ENCODE data around the gene DAB1.

The DAB1 gene

DNA sequence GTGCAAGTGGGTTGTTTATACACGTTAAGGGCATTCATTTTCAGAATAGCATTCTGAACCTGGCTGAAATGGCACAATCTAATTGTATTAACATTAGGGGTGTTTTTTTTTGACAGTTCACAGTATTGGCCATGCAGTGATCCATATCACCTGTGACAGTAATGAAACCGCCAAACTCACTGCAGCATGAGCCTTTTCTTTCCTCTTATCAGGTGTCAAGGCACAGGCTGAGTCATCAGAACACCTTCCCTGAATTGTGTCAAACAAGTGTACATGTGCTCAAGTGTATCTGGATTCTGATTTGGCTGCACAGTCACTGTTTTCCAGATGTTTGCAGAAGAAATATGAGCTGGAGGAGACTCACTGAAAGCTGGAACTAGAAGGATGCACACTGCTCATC, 410.3 kb downstream of the DAB1 start:
- Mint-ChIP-seq H3K4me1 (ENCODE audit: low read depth) (no peaks in the 10 kb centered on the region), H3K36me3 (ENCODE audit: low read depth) (no peaks in the 10 kb centered on the region), H3K9me3 (no peaks in the 10 kb centered on the region), H3K4me3 (no peak overlapping the region), H3K27me3 (ENCODE audit: low read depth) (no peaks in the 10 kb centered on the region), H3K27ac (no peak overlapping the region)

DNA sequence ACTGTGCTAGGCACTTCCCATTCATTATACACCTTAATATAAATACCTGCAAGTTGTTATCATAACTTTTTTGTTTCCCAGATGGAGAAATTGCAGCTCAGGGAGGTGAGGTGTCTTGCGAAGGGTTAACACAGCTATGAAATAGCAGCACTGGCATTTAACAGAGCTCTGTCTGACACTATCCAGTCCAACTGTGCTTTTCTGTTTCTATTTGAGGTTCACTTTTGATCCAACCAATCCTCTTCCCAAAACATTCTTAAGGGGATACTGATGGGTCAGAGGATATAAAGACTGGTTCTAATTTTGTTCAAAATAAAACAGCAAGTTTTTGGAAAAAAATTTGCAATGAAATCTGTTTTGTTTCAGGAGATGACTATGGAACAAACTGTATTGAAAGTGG, 411.5 kb downstream of the DAB1 start:
- H3K4me3 Mint-ChIP-seq = no peak overlapping the region
- no peaks in the 10 kb centered on the region for H3K36me3 Mint-ChIP-seq (ENCODE audit: low read depth)
- H3K4me1 Mint-ChIP-seq (ENCODE audit: low read depth) = no peaks in the 10 kb centered on the region
- no peak overlapping the region for H3K27ac Mint-ChIP-seq
- H3K27me3 Mint-ChIP-seq (ENCODE audit: low read depth) = no peaks in the 10 kb centered on the region
- no peaks in the 10 kb centered on the region for H3K9me3 Mint-ChIP-seq

DNA sequence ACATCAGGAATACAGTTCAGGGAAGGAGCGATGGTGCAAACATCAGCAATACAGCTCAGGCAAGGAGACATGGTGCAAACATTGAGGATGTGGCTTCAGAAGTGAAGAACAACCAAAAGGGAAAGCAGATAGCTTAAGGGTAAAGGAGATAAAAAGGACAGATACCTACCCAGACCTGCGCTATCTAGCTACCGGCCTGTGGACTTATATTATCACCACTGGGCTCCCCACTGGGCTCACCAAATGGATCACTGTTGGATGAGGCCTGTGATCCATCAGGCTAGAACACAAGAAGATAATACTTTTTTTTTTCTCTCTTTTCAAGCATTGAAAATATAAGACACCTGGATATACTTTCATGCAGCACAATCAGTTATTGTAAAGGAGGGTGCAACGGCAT, 413.3 kb downstream of the DAB1 start:
- no peak overlapping the region for H3K4me3 Mint-ChIP-seq
- H3K9me3 Mint-ChIP-seq = no peaks in the 10 kb centered on the region
- no peaks in the 10 kb centered on the region for H3K27me3 Mint-ChIP-seq (ENCODE audit: low read depth)
- H3K27ac Mint-ChIP-seq = no peak overlapping the region
- no peaks in the 10 kb centered on the region for H3K36me3 Mint-ChIP-seq (ENCODE audit: low read depth)
- no peaks in the 10 kb centered on the region for H3K4me1 Mint-ChIP-seq (ENCODE audit: low read depth)

GRCh38 chr1:57007948-57008347, 415.9 kb downstream of the DAB1 start:
- Mint-ChIP-seq H3K36me3 (ENCODE audit: low read depth) (no peaks in the 10 kb centered on the region), H3K27ac (no peak overlapping the region), H3K27me3 (ENCODE audit: low read depth) (no peaks in the 10 kb centered on the region), H3K9me3 (no peaks in the 10 kb centered on the region), H3K4me1 (ENCODE audit: low read depth) (no peaks in the 10 kb centered on the region), H3K4me3 (no peak overlapping the region)

DNA sequence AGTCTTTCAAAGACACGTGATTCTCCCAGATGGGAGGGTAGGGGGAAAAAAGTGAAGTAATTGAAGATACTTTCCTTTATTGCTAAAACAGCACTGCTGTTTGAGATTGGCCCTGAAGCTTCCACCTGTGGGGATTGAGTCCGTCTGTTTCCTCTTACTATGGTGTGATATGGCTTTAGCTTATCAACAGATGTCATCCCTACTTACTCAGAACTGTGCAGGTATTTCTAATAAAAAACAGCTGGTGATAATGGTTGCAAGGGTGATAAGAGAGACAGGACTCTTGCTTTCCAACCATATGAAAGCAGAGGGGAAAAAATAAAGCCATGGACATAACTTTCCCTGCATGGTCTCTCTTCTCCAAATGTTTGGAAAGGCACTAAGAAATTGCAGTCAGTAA, 416.4 kb downstream of the DAB1 start:
- H3K27ac Mint-ChIP-seq = no peak overlapping the region
- H3K4me1 Mint-ChIP-seq (ENCODE audit: low read depth) = no peaks in the 10 kb centered on the region
- no peaks in the 10 kb centered on the region for H3K9me3 Mint-ChIP-seq
- H3K27me3 Mint-ChIP-seq (ENCODE audit: low read depth) = no peaks in the 10 kb centered on the region
- no peak overlapping the region for H3K4me3 Mint-ChIP-seq
- H3K36me3 Mint-ChIP-seq (ENCODE audit: low read depth) = no peaks in the 10 kb centered on the region

DNA sequence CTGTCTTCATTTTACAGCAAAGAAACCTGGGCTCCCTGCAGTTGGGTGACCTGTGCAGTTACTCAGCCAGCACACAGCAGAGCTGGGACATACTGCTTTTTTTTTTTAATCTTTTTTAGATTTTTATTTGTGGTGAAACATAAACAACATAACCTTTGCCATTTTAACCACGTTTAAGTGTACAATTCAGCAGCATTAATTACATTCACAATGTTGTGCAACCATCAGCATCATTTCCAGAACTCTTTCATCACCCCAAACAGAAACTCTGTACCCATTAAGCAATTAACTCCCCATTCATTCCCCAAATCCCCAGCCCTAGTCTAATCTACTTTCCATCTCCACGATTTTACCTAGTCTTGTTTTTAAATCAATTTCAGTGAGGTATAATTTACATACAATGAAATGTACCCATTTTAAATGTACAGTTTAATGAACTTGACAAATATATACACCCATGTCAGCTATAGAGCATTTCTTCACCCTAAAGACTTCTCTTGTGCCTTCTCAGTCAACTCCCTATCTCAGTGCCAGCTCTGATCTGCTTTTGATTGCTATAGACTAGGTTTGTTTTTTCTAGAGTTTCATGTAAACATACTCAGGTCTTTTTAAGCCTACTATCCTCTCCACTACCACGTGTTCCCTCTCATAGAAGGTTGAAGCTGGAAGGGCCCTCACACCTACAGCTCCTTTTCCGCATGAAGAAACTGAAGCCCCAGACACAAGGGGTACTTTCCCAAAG, 420.3 kb downstream of the DAB1 start:
- Mint-ChIP-seq H3K4me1 (ENCODE audit: low read depth) (no peaks in the 10 kb centered on the region), H3K4me3 (no peak overlapping the region), H3K27me3 (ENCODE audit: low read depth) (no peaks in the 10 kb centered on the region), H3K36me3 (ENCODE audit: low read depth) (no peaks in the 10 kb centered on the region), H3K9me3 (no peaks in the 10 kb centered on the region), H3K27ac (no peak overlapping the region)

DNA sequence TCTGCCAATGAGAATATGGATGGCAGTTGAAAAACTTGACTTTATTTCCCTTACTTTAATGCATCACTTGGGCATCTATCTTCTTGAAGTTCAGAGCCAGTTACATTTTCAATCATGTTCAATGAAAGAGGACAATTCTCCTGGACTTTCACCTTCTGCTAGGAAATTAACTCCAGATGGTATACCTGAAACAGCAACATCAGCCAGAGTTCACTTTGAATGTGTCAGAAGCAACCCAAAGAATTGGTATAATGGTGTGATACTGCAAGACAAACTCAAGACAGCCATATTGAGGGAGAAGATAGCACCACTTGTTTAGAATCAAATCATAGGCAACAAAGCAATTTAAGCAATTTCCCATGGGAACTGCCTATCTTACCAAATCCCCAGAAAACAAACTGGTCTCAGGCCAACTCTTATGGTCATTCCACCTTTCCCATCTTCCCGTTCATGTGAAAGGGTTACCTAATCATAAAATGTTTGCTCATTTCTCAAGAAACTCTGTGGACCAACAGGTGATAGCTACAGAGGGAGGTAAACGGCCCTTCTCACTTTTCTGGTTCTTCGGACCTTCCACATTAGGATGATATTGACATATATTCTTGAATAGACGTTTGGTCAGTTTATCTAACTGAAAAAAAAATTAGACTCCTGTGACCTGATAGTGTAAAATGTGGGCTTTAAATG, 428.3 kb downstream of the DAB1 start:
- H3K4me3 Mint-ChIP-seq = no peak overlapping the region
- no peaks in the 10 kb centered on the region for H3K36me3 Mint-ChIP-seq (ENCODE audit: low read depth)
- H3K27me3 Mint-ChIP-seq (ENCODE audit: low read depth) = no peaks in the 10 kb centered on the region
- no peak overlapping the region for H3K27ac Mint-ChIP-seq
- H3K9me3 Mint-ChIP-seq = no peaks in the 10 kb centered on the region
- H3K4me1 Mint-ChIP-seq (ENCODE audit: low read depth) = no peaks in the 10 kb centered on the region

- Mint-ChIP-seq H3K27me3 (ENCODE audit: low read depth) (no peaks in the 10 kb centered on the region), H3K27ac (no peak overlapping the region), H3K4me1 (ENCODE audit: low read depth) (no peaks in the 10 kb centered on the region), H3K9me3 (no peaks in the 10 kb centered on the region), H3K4me3 (no peak overlapping the region), H3K36me3 (ENCODE audit: low read depth) (no peaks in the 10 kb centered on the region)
These were observed 430.4 kb downstream of the DAB1 start for GRCh38 chr1:56993475-56993874.

DNA sequence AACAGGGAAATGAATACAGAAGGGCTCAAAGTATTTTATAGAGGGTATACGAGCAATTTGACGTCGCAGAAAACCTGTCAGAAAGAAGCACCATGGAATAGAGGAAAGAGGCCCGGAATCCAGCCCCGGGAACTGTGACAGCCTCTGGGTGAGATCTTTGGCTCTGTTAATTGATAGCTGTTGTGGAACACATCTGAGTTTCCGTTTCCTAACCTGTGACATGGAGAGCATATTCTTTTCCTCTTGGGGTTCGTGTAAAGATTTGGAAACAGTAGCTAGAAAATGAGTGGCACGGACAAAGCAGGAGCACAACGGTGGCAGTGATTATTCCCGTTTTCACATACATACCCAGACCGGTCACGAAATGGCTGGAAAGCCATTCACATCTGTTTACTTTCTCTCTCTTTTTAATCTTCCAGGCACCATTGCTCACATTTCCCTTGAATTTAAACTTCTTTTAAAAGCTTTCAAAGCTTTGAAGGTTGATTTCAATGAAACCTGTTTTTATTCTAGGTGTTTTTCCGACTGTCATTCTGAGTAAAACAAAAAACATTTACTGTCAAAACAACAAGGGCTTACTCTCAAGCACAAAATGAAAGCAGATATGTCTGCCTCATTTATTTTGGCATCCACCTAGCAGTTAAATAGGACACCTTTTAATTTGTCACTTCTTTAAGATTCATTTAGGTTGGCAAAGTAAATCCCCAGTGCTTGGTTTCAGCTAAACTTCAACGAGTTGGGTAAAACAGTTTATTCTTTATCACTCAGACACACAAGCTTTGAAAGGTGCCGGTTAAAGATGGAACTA, 431.3 kb downstream of the DAB1 start:
- H3K36me3 Mint-ChIP-seq (ENCODE audit: low read depth) = no peaks in the 10 kb centered on the region

DNA sequence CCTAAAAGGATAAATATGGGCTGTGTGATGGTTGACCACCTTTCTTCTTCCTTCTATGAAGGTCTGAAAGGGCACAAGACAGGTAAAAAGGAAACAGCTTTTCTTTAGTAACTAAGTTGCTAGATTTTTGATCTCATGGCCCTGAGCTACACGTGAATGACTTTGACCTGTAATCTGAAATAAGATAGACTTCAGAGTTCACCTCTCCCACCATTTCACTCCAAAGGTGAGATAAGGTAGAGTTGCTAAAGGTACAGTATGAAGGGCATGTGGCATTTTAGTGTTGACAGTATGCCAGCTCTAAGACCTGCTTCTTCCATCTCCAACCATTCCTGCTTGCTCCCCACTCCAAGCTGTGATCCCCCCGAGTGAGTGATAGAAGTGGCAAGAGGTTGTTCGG, 432.3 kb downstream of the DAB1 start:
- H3K4me1 Mint-ChIP-seq (ENCODE audit: low read depth) = no peaks in the 10 kb centered on the region
- H3K27ac Mint-ChIP-seq = no peak overlapping the region
- no peak overlapping the region for H3K4me3 Mint-ChIP-seq
- no peaks in the 10 kb centered on the region for H3K9me3 Mint-ChIP-seq
- no peaks in the 10 kb centered on the region for H3K27me3 Mint-ChIP-seq (ENCODE audit: low read depth)
- no peaks in the 10 kb centered on the region for H3K36me3 Mint-ChIP-seq (ENCODE audit: low read depth)

More for the DNA sequence above, 431.3 kb downstream of the DAB1 start:
- Mint-ChIP-seq H3K4me3 (no peak overlapping the region), H3K4me1 (ENCODE audit: low read depth) (no peaks in the 10 kb centered on the region), H3K27ac (no peak overlapping the region), H3K27me3 (ENCODE audit: low read depth) (no peaks in the 10 kb centered on the region), H3K9me3 (no peaks in the 10 kb centered on the region)

DNA sequence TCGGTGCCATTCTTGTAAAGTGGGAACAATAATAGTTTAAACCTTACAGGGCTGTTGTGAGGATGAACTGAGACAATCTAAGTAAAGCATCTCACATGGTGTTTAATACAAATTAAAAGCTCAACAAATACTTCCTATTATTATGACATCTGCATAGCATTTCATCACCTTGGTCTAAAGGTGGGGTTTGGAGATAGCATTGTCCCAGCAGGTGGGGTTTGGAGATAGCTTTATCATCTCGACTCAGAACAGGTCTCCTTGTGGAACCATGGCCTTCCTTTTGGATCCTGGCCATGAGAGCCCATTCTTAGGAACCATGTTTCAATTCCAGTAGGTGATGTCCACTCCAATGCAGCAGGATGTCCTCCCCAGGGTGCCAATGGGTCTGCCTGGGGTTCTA, 437.5 kb downstream of the DAB1 start:
- Mint-ChIP-seq H3K4me3 (no peak overlapping the region), H3K36me3 (ENCODE audit: low read depth) (no peaks in the 10 kb centered on the region), H3K27me3 (ENCODE audit: low read depth) (no peaks in the 10 kb centered on the region), H3K4me1 (ENCODE audit: low read depth) (no peaks in the 10 kb centered on the region), H3K27ac (no peak overlapping the region), H3K9me3 (no peaks in the 10 kb centered on the region)

DNA sequence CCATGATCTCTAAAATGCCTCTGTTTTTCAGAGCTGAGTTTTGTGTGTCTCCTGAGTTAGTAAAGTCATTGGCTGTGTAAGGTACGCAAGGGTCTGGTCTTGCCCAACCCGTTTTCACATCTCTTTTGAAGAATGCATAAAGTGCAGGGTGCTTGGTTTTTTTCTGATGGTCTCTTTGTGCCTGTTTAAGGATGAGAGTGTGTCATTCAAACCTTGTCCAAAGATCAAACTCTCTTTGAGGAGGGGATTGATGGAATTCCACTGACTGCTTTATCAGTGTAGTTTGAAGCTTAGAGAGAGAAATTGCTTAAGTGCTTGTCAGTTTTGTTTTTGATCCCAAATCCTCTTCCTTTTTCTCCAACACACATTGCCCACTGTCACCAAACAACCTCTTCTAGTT, 438.0 kb downstream of the DAB1 start:
- Mint-ChIP-seq H3K4me1 (ENCODE audit: low read depth) (no peaks in the 10 kb centered on the region), H3K36me3 (ENCODE audit: low read depth) (no peaks in the 10 kb centered on the region), H3K27me3 (ENCODE audit: low read depth) (no peaks in the 10 kb centered on the region), H3K9me3 (no peaks in the 10 kb centered on the region), H3K27ac (no peak overlapping the region), H3K4me3 (no peak overlapping the region)

DNA sequence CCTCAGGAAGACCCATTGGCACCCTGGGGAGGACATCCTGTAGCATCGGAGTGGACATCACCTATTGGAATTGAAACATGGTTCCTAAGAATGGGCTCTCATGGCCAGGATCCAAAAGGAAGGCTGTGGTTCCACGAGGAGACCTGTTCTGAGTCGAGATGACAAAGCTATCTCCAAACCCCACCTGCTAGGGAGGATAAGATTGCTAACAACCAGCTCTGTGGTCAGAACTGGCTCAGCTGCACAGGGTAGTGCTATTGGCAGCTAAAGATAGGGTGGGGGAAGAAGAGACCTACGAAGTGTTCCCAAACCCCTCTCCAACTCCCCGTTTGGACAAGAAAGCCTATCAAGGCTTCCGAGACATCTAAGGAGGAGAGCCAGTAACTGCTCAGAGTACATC, 440.4 kb downstream of the DAB1 start:
- no peaks in the 10 kb centered on the region for H3K27me3 Mint-ChIP-seq (ENCODE audit: low read depth)
- H3K4me1 Mint-ChIP-seq (ENCODE audit: low read depth) = no peaks in the 10 kb centered on the region
- no peak overlapping the region for H3K27ac Mint-ChIP-seq
- no peaks in the 10 kb centered on the region for H3K9me3 Mint-ChIP-seq
- H3K4me3 Mint-ChIP-seq = no peak overlapping the region
- no peaks in the 10 kb centered on the region for H3K36me3 Mint-ChIP-seq (ENCODE audit: low read depth)

- Mint-ChIP-seq H3K36me3 (ENCODE audit: low read depth) (no peaks in the 10 kb centered on the region), H3K9me3 (no peaks in the 10 kb centered on the region), H3K4me1 (ENCODE audit: low read depth) (no peaks in the 10 kb centered on the region), H3K27me3 (ENCODE audit: low read depth) (no peaks in the 10 kb centered on the region), H3K4me3 (no peak overlapping the region), H3K27ac (no peak overlapping the region)
These were observed 443.7 kb downstream of the DAB1 start for GRCh38 chr1:56979986-56980755.

Measured in T-helper 1 cell treated with Interleukin-12 subunit alpha and Interleukin-12 subunit beta and Interleukin-4 antibody, amounts not matched to agents 30 μg/mL and 1 μg/mL, for 36 hours (primary cell).